Type B pancreatic cell (in vitro differentiated cells): ENCODE results near the gene KCNJ14. TPM values are rescaled to one million over a fixed set of nuclear protein-coding genes. Genes with fewer than 3 reads are reported as not detected.

Source experiments
- DNase-seq: peaks from one replicate; pipeline ENCODE4 v3.0.0; 2021; ENCODE audit warnings: mixed read lengths; ENCODE audit not compliant: unreplicated experiment; ENCODE audit errors: extremely low spot score
- H3K27ac Mint-ChIP-seq: 2 replicates; pipeline ENCODE4 v1.8.0; 2021; ENCODE audit warnings: mild to moderate bottlenecking, mixed read lengths
- H3K27me3 Mint-ChIP-seq: 2 replicates; pipeline ENCODE4 v1.8.0; 2021; ENCODE audit warnings: mixed read lengths
- H3K36me3 Mint-ChIP-seq: 2 replicates; pipeline ENCODE4 v1.8.0; 2021; ENCODE audit warnings: mixed read lengths
- H3K4me1 Mint-ChIP-seq: one replicate; pipeline ENCODE4 v1.8.0; 2021; ENCODE audit warnings: mixed read lengths; ENCODE audit not compliant: unreplicated experiment
- H3K4me3 Mint-ChIP-seq: 2 replicates; pipeline ENCODE4 v1.8.0; 2021; ENCODE audit warnings: mild to moderate bottlenecking, mixed read lengths
- H3K9me3 Mint-ChIP-seq: 2 replicates; pipeline ENCODE4 v1.8.0; 2021; ENCODE audit warnings: mixed read lengths
- long read RNA-seq: library from polyadenylated mRNA; unstranded; transcript quantifications from one replicate; pipeline ENCODE4 v2.0.0, GENCODE V29; 2020
- total RNA-seq: library from RNA; stranded (reverse); gene quantifications from 2 replicates; pipeline ENCODE4 v1.2.1, GENCODE V29; 2021; ENCODE audit warnings: low replicate concordance
- TF ChIP-seq, protein P1 (sequence below): fragments of 200-600 bp; sonication (generic); conservative IDR thresholded peaks from 2 replicates; pipeline ENCODE4 v1.5.0; 2021; ENCODE audit warnings: antibody characterized with exemption, mild to moderate bottlenecking

Gene KCNJ14
- total RNA-seq, result 1.8 TPM in 2 replicates
- long read RNA-seq, result 0 reads

DNA sequence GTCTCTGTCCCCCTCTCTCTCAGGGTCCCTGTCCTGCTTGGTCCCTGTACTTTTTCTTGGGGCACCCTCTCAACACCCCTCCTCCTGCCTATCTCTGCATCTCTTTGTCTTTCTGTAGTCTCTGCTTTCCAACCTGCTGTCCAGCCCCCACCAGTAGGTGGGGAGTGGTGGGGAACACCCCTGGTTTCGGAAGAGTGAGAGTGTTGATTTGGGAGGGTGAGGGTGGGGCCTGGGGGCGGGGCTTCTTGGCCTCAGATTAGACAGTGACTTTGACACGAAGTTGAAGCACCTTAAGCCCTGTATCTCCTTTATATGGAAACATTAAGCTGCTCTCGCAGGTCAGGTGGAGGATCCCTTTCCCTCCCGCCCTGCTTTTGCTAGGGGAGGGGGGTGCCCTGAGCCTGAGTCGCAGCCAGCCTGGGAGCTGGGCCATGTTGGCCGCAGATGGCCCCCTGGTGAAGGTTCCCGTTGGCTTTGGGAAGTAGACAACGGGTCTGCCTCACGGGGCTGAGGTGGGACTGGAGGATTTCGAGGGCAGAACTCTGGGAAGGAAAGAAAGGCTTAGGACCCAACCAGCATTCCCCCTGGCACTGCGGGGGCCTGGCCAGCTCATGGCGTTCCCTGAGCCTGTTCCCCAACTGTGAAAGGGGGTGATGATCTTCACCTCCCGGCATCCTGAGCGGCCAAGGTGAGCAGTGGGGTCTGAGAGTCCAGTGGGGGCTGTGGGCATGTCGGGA, at the start of gene KCNJ14:
Gene KCNJ14 (plus strand): TSS at position 404 of the 737 bp plus-strand sequence. CDS start 6,151 bp downstream, outside the sequence.
- DNase-seq, result no peak
- H3K27me3 Mint-ChIP-seq, result no peaks in the 10 kb centered on the region
- H3K4me1 Mint-ChIP-seq, result no peaks in the 10 kb centered on the region
- peak within 1 kb of the TSS; percentile 48 for H3K27ac Mint-ChIP-seq
- H3K36me3 Mint-ChIP-seq, result peaks cover 6% of the 10 kb centered on the region
- H3K9me3 Mint-ChIP-seq, result no peaks in the 10 kb centered on the region
- TF ChIP-seq, protein P1, sequence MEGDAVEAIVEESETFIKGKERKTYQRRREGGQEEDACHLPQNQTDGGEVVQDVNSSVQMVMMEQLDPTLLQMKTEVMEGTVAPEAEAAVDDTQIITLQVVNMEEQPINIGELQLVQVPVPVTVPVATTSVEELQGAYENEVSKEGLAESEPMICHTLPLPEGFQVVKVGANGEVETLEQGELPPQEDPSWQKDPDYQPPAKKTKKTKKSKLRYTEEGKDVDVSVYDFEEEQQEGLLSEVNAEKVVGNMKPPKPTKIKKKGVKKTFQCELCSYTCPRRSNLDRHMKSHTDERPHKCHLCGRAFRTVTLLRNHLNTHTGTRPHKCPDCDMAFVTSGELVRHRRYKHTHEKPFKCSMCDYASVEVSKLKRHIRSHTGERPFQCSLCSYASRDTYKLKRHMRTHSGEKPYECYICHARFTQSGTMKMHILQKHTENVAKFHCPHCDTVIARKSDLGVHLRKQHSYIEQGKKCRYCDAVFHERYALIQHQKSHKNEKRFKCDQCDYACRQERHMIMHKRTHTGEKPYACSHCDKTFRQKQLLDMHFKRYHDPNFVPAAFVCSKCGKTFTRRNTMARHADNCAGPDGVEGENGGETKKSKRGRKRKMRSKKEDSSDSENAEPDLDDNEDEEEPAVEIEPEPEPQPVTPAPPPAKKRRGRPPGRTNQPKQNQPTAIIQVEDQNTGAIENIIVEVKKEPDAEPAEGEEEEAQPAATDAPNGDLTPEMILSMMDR, result no peak
- H3K4me3 Mint-ChIP-seq, result no peak within 1 kb of the TSS

DNA sequence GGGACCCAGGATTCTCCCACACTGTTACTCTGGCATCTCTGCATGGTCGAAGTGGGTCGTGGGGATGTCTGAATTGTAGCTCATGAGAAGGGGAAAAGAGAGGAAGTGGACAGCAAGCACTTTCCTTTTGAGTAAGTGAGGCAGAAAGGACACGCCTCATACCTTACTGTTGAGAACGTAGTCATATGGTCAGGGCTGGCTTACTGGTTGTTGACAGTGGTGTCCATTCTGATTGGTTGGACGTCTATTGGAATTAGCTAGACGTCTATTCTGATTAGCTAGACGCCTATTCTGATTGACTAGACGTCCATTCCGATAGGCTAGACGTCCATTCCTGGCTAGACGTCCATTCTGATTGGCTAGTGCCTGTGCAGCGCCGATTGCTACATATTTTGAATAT, 49.5 kb upstream of the KCNJ14 start:
- peak overlapping the region; percentile 22 for H3K27ac Mint-ChIP-seq
- no peak overlapping the region for H3K4me3 Mint-ChIP-seq
- H3K36me3 Mint-ChIP-seq, result no peaks in the 10 kb centered on the region
- peaks cover 11% of the 10 kb centered on the region for H3K27me3 Mint-ChIP-seq
- no peak for DNase-seq
- H3K4me1 Mint-ChIP-seq, result peaks cover 11% of the 10 kb centered on the region
- no peaks in the 10 kb centered on the region for H3K9me3 Mint-ChIP-seq
- TF ChIP-seq, protein P1, result no peak

DNA sequence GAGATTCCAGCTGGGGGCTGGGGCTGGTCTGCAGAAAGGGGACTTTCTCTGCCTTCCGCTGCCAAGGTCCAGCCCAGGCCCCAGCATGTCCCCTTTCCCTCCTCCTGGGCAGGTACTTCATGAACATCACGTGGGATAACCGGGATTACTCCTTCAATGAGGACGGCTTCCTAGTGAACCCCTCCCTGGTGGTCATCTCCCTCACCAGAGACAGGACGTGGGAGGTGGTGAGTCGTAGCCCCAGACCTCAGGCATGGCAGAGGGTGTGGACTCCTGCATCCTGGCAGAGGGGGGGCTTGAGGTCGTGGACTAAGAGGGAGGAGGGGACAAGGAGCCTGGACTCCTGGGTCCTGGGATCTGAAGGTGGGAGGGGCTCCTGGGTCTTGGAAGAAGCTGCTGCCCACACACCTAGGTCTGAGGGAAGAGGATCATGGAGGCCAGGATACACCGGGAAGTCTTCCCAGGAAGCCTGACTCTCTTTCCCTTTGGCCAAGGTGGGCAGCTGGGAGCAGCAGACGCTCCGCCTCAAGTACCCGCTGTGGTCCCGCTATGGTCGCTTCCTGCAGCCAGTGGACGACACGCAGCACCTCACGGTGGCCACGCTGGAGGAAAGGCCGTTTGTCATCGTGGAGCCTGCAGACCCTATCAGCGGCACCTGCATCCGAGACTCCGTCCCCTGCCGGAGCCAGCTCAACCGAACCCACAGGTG, 41.3 kb upstream of the KCNJ14 start:
- Mint-ChIP-seq H3K27ac (no peak overlapping the region), H3K4me1 (peaks cover 12% of the 10 kb centered on the region), H3K27me3 (peaks cover 18% of the 10 kb centered on the region), H3K4me3 (peak overlapping the region; percentile 86), H3K9me3 (no peaks in the 10 kb centered on the region), H3K36me3 (no peaks in the 10 kb centered on the region)
- TF ChIP-seq, protein P1, result no peak
- DNase-seq, result no peak

DNA sequence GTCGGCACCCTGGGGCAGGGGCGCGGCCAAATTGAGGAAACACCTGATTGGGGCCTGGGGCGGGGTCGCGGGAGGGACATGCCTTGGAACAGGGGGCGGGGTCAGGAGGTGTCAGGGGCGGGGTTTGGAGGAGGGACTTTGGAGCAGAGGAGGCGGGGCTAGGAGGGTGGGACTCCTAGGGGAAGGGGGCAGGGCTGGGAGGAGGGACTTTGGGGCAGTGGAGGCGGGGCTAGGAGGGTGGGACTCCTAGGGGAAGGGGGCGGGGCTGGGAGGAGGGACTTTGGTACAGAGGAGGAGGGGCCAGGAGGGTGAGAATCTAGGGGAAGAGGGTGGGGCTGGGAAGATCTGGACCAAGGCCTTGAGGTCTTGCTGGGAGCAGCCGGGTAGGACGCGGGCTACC, 40.0 kb upstream of the KCNJ14 start:
- peaks cover 18% of the 10 kb centered on the region for H3K27me3 Mint-ChIP-seq
- H3K27ac Mint-ChIP-seq, result no peak overlapping the region
- TF ChIP-seq, protein P1, result no peak
- H3K36me3 Mint-ChIP-seq, result no peaks in the 10 kb centered on the region
- H3K4me1 Mint-ChIP-seq, result peaks cover 15% of the 10 kb centered on the region
- no peak overlapping the region for H3K4me3 Mint-ChIP-seq
- DNase-seq, result no peak
- no peaks in the 10 kb centered on the region for H3K9me3 Mint-ChIP-seq

DNA sequence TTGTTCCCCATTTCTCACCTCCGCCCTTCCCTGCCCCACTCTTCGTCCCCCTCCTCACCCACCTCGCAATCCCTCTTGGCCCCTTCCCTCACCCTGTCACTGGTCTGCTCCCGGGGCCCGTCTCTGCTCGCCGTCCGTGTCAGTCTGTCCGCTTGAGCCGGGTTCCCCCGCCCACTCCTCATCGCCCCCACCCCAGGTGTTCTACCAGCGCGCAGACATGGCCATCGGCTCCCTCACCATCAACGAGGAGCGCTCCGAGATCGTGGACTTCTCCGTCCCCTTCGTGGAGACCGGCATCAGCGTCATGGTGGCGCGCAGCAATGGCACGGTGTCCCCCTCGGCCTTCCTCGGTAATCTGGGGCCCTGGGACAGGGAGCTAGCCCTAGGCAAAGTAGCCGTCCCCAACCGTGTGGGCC, 39.6 kb upstream of the KCNJ14 start:
- no peak overlapping the region for H3K27ac Mint-ChIP-seq
- peaks cover 15% of the 10 kb centered on the region for H3K4me1 Mint-ChIP-seq
- H3K9me3 Mint-ChIP-seq, result no peaks in the 10 kb centered on the region
- H3K36me3 Mint-ChIP-seq, result no peaks in the 10 kb centered on the region
- TF ChIP-seq, protein P1, result no peak
- H3K4me3 Mint-ChIP-seq, result no peak overlapping the region
- no peak for DNase-seq
- H3K27me3 Mint-ChIP-seq, result peaks cover 18% of the 10 kb centered on the region
